AG09319 (cell line): ENCODE measurements around the gene KANSL1.

Experiments used
- DNase-seq: peaks from one replicate; pipeline ENCODE4 v3.0.0-alpha.2; 2010; ENCODE audit warnings: low read depth; ENCODE audit errors: extremely low read depth
- TF ChIP-seq, protein P1 (sequence below): IDR thresholded peaks from 2 replicates; pipeline ENCODE4 v1.5.1; 2011; ENCODE audit warnings: low read depth, mild to moderate bottlenecking, inconsistent platforms, low read length, moderate library complexity

KANSL1 gene

DNA sequence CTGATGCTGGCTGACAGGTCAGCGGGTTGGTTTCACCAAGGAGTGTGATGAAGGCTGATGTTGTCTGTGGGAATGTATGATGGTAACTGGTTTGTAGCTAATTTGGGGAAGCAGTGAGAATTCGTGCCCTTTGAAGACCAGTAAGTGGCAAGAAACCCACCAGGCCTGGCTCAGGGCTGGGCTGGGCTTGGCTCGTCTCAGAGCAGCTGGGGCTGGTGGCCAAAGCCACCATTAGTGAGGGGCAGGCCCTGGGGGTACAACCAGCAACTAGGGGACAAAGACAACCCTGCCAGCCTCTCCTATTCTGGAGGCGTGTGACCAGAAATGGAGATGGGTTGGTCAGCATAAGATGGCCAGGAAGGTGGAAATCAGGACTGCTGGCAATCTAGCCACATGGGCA is 207.2 kb downstream of the KANSL1 start:
- TF ChIP-seq, protein P1, sequence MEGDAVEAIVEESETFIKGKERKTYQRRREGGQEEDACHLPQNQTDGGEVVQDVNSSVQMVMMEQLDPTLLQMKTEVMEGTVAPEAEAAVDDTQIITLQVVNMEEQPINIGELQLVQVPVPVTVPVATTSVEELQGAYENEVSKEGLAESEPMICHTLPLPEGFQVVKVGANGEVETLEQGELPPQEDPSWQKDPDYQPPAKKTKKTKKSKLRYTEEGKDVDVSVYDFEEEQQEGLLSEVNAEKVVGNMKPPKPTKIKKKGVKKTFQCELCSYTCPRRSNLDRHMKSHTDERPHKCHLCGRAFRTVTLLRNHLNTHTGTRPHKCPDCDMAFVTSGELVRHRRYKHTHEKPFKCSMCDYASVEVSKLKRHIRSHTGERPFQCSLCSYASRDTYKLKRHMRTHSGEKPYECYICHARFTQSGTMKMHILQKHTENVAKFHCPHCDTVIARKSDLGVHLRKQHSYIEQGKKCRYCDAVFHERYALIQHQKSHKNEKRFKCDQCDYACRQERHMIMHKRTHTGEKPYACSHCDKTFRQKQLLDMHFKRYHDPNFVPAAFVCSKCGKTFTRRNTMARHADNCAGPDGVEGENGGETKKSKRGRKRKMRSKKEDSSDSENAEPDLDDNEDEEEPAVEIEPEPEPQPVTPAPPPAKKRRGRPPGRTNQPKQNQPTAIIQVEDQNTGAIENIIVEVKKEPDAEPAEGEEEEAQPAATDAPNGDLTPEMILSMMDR: no peak

DNA sequence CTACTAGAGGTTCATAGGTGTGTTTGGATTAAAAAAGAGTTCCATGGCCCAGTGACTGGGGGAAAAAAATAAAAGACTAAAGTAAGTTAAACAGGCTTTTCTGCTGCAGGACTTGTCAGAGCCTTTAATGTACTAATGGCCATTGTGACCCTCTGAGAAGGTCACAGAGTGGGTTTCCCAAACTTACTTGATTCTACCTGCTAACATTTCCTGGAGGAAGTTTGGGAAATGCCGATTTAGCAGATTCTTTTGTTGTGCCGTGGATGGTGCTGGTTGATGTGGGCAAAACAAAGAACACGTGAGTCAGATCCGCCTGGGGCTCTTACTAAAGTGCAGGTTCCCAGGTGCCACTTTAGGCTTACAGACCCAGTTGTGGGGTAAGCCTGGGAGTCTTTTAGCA is 207.8 kb downstream of the KANSL1 start:
- TF ChIP-seq, protein P1: no peak
- DNase-seq: no peak

More for the DNA sequence above, 207.2 kb downstream of the KANSL1 start:
- no peak for DNase-seq

DNA sequence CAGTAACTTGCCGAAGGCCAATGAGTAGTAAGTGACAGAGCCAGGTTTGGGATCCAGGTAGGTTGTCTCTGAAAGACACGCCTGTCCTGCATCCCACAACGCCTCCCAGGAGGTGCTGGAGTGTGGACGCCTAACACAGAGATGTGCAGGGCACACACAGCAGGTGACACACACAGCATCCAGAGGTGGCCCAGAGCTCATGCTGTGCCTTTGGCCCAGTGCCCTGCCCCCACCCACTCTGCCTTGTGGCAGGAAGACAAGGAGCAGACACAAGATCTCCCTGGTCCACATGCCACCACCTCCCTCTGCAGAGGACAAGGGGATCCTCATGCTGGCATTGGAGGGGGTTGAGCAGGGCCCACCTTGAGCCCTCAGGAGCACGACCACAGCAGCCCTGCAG is 208.9 kb downstream of the KANSL1 start:
- DNase-seq: no peak
- TF ChIP-seq, protein P1: no peak

DNA sequence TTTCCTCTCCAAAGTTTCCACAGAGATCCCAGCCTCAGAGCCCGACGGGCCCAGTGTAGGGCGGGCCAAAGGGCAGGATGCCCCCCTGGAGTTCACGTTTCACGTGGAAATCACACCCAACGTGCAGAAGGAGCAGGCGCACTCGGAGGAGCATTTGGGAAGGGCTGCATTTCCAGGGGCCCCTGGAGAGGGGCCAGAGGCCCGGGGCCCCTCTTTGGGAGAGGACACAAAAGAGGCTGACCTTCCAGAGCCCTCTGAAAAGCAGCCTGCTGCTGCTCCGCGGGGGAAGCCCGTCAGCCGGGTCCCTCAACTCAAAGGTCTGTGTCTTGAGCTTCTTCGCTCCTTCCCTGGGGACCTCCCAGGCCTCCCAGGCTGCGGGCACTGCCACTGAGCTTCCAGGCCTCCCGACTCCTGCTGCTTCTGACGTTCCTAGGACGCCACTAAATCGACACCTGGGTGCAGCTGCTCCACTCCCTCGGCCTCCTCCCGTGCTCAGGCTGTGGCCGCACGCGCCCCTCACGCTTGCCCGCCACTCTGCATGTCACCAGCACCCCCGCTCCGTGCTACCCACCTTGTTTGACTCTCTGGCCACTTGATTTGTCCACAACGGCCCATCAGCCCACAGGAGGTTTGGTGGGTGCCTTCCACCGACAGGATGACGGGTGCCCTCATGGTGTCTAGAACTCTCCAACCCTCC is 209.5 kb downstream of the KANSL1 start:
- no peak for DNase-seq
- TF ChIP-seq, protein P1: no peak

DNA sequence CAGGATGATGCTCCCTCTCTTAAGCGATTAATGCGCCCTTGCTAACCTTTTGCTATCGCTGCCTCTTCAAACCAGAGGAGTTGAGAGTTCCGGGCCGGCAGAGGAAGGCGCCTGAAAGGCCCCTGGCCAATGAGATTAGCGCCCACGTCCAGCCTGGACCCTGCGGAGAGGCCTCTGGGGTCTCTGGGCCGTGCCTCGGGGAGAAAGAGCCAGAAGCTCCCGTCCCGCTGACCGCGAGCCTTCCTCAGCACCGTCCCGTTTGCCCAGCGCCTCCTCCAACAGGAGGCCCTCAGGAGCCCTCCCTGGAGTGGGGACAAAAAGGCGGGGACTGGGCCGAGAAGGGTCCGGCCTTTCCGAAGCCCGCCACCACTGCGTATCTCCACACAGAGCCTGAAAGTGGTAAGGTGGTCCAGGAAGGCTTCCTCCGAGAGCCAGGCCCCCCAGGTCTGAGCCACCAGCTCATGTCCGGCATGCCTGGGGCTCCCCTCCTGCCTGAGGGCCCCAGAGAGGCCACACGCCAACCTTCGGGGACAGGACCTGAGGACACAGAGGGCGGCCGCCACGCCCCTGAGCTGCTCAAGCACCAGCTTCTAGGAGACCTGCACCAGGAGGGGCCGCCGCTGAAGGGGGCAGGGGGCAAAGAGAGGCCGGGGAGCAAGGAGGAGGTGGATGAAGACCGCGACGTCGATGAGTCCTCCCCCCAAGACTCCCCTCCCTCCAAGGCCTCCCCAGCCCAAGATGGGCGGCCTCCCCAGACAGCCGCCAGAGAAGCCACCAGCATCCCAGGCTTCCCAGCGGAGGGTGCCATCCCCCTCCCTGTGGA is 210.2 kb downstream of the KANSL1 start:
- no peak for DNase-seq

DNA sequence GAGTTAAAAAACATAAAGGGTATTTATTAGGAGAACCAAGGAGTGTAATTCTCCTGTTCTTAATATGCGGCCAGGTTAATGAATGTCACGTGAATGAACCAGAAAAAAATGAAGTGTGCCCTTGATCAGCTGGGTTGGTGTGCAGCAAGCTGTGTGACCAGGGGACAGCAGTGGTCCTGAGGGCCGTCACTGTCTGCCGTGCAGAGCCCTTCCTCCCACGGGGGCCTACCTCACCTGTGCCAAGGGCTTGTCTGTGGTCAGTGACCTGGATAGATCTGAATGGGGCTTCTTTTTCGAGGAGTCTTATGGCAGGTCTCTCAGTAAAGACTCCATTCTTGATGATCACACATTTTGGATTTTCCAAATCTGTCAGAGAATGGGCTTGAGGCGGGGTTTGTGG is 211.9 kb downstream of the KANSL1 start:
- TF ChIP-seq, protein P1: no peak
- no peak for DNase-seq

More for the DNA sequence above, 210.2 kb downstream of the KANSL1 start:
- TF ChIP-seq, protein P1: no peak

DNA sequence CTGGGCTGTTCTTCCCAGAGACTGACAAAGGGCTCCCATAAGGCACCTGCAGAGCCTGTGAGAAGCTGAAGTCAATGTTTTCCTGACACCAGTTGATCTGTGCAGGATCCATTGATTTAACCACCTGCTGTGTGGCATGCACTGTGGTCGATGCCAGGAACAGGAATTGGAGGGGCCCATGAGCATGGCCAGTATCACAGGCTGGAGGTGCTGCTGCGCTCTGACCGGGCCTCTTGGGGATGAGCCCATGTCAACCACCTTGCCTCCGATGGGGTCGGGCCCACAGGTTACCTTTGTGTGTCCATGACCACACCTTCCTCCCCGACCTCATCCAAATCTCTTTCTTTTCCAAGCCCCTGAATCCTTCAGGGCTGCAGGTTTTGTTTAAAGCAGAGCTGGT is 212.4 kb downstream of the KANSL1 start:
- TF ChIP-seq, protein P1: no peak
- DNase-seq: no peak
